Dermis microvascular lymphatic vessel endothelial cell (primary cell): ENCODE results near the gene CYP2C18. TPM values are rescaled to one million over a fixed set of nuclear protein-coding genes. Genes with fewer than 3 reads are reported as not detected.
"Not testable (repeated sequence)": the region's sequence is repeated elsewhere in the genome, so short reads cannot be mapped to it uniquely, and the experiment has no call there.

Experiments
- DNase-seq, 2 donors: peaks; one replicate each; pipeline versions ENCODE4 v3.0.0 to v3.0.0-alpha.2; 2010; ENCODE audit warnings: low read depth in 2 of 2
- total RNA-seq: library from RNA; depleted of rRNA; stranded (reverse); fragments of >200 nt; gene quantifications from 2 replicates; pipeline ENCODE4 v1.2.1, GENCODE V29; 2014

The CYP2C18 gene
- total RNA-seq, result not detected in 2 replicates

GRCh38 chr10:94683214-94684054 is at the start of gene CYP2C18:
Gene CYP2C18 (plus strand): TSS chr10:94683729. CDS start chr10:94683820, 91 bp downstream.
- DNase-seq, result no peak

GRCh38 chr10:94638097-94638496 is 45.4 kb upstream of the CYP2C18 start:
- not testable (repeated sequence) for DNase-seq

- no peak for DNase-seq
Observed at GRCh38 chr10:94639902-94640301, 43.6 kb upstream of the CYP2C18 start.

- no peak for DNase-seq
Observed at GRCh38 chr10:94640562-94640961, 43.0 kb upstream of the CYP2C18 start.

GRCh38 chr10:94641480-94641879 is 42.0 kb upstream of the CYP2C18 start:
- DNase-seq, result no peak

GRCh38 chr10:94644352-94644751 is 39.2 kb upstream of the CYP2C18 start:
- no peak for DNase-seq

- DNase-seq, result no peak
Observed at GRCh38 chr10:94645285-94645684, 38.2 kb upstream of the CYP2C18 start.

- DNase-seq, result not testable (repeated sequence)
Observed at GRCh38 chr10:94655201-94655600, 28.3 kb upstream of the CYP2C18 start.

GRCh38 chr10:94663061-94663460 is 20.5 kb upstream of the CYP2C18 start:
- not testable (repeated sequence) for DNase-seq

GRCh38 chr10:94666391-94667102 is 17.0 kb upstream of the CYP2C18 start:
- DNase-seq, result no peak

GRCh38 chr10:94673614-94674321 is 9.8 kb upstream of the CYP2C18 start:
- no peak for DNase-seq

GRCh38 chr10:94676496-94676895 is 7.0 kb upstream of the CYP2C18 start:
- no peak for DNase-seq

- DNase-seq, result no peak
Observed at GRCh38 chr10:94677691-94678090, 5.8 kb upstream of the CYP2C18 start.

GRCh38 chr10:94678475-94678874 is 5.1 kb upstream of the CYP2C18 start:
- no peak for DNase-seq

- DNase-seq, result no peak
Observed at GRCh38 chr10:94680544-94680943, 3.0 kb upstream of the CYP2C18 start.

- not testable (repeated sequence) for DNase-seq
Observed at GRCh38 chr10:94682636-94683035, 893 bp upstream of the CYP2C18 start.

GRCh38 chr10:94687625-94688248 is 4.2 kb downstream of the CYP2C18 start:
- no peak for DNase-seq

GRCh38 chr10:94706089-94706488 is 22.6 kb downstream of the CYP2C18 start:
- no peak for DNase-seq

GRCh38 chr10:94710578-94710977 is 27.0 kb downstream of the CYP2C18 start:
- no peak for DNase-seq

GRCh38 chr10:94725871-94726270 is 42.3 kb downstream of the CYP2C18 start:
- no peak for DNase-seq

GRCh38 chr10:94735197-94735596 is 51.7 kb downstream of the CYP2C18 start:
- no peak for DNase-seq

- no peak for DNase-seq
Observed at GRCh38 chr10:94738588-94738987, 55.1 kb downstream of the CYP2C18 start.
